ENCODE measurements around the gene CDH4.

GRCh38 chr20:61955668-61956395 lies 703.8 kb downstream of the CDH4 start:
- TF ChIP-seq CTCF (IDR thresholded peaks at IDR 0.05; ENCODE audit: insufficient read depth, low read length) (no peak), POLR2AphosphoS5 (IDR thresholded peaks at IDR 0.05; ENCODE audit: low read depth) (no peak), REST (IDR thresholded peaks at IDR 0.05; ENCODE audit: insufficient replicate concordance, low read depth) (no peak), SPI1 (IDR thresholded peaks at IDR 0.05; ENCODE audit: borderline replicate concordance, low read depth) (no peak), GABPA (IDR thresholded peaks at IDR 0.05; ENCODE audit: low read depth) (no peak)
